Gastroesophageal sphincter (tissue), 3 donors: ENCODE measurements around the gene NHS.

Source experiments
- POLR2A ChIP-seq, 2 donors: fragments of 450-650 bp; IDR thresholded peaks; one replicate each; pipeline ENCODE4 v1.6.1; 2017; ENCODE audit warnings: antibody characterized with exemption in 2 of 2, mild to moderate bottlenecking in 2 of 2, moderate library complexity in 1 of 2
- TF ChIP-seq, protein P1 (sequence below), 4 experiments: fragments of 200-600 bp in 2 of 4; fragments of 450-650 bp in 2 of 4; sonication (generic) in 1 of 4; IDR thresholded peaks; one replicate each; pipeline ENCODE4 v1.5.1; 2017 to 2019; ENCODE audit warnings: antibody characterized with exemption in 4 of 4, mild to moderate bottlenecking in 2 of 4, moderate library complexity in 2 of 4

DNA sequence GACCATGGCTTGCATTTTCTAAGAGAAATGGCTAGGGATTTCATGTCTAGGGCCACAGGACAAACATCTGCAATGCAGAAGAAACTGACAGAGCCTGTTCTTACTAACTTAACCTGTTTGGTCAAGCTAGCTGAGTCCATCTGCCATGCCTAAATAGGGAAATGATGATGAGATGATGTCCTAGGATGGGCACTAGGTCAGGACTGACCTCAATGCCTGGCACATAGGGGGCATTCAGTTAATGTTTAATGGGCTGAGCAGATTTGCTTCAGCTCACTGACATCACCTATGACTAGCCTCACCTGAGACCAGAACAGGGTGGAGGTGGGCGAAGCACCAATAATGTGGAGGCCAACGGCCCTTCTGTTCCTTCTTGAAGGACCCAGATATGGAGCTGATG, 188.1 kb downstream of the NHS start:
- TF ChIP-seq, protein P1, sequence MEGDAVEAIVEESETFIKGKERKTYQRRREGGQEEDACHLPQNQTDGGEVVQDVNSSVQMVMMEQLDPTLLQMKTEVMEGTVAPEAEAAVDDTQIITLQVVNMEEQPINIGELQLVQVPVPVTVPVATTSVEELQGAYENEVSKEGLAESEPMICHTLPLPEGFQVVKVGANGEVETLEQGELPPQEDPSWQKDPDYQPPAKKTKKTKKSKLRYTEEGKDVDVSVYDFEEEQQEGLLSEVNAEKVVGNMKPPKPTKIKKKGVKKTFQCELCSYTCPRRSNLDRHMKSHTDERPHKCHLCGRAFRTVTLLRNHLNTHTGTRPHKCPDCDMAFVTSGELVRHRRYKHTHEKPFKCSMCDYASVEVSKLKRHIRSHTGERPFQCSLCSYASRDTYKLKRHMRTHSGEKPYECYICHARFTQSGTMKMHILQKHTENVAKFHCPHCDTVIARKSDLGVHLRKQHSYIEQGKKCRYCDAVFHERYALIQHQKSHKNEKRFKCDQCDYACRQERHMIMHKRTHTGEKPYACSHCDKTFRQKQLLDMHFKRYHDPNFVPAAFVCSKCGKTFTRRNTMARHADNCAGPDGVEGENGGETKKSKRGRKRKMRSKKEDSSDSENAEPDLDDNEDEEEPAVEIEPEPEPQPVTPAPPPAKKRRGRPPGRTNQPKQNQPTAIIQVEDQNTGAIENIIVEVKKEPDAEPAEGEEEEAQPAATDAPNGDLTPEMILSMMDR (IDR thresholded peaks at IDR 0.05), result no peak
- TF ChIP-seq POLR2A (IDR thresholded peaks at IDR 0.05), result no peak
